Muscle of leg (tissue), 11 donors: ENCODE measurements around the gene LIM2. TPM values are rescaled to one million over a fixed set of nuclear protein-coding genes. Genes with fewer than 3 reads are reported as not detected.
A peak's percentile ranks its signal among the peaks of the same experiment; 100 is the strongest.

Source experiments
- DNase-seq: peaks from one replicate; pipeline ENCODE4 v3.0.0; 2013
- H3K27ac ChIP-seq: one replicate; pipeline ENCODE4 v1.5.1; 2013; ENCODE audit warnings: mild to moderate bottlenecking, low read length, control low read depth
- H3K27me3 ChIP-seq: one replicate; pipeline ENCODE4 v1.6.1; 2013; ENCODE audit warnings: low read length; ENCODE audit not compliant: control insufficient read depth, insufficient read depth
- H3K36me3 ChIP-seq: one replicate; pipeline ENCODE4 v1.6.1; 2013; ENCODE audit warnings: low read length; ENCODE audit not compliant: control insufficient read depth, insufficient read depth
- H3K4me1 ChIP-seq: one replicate; pipeline ENCODE4 v1.6.1; 2013; ENCODE audit warnings: low read length; ENCODE audit not compliant: control insufficient read depth, insufficient read depth
- H3K4me3 ChIP-seq: one replicate; pipeline ENCODE4 v1.5.1; 2013; ENCODE audit warnings: low read length, control low read depth
- H3K9me3 ChIP-seq: replicated peaks from 2 replicates; pipeline ENCODE4 v1.6.1; 2013; ENCODE audit warnings: low read depth, low read length; ENCODE audit not compliant: control insufficient read depth
- WGBS: methylation state at CpG from one replicate; pipeline ENCODE4 v1.1.5; 2013; ENCODE audit warnings: missing lambda C conversion rate; ENCODE audit not compliant: insufficient coverage; 5-methylcytosine and 5-hydroxymethylcytosine counted together
- polyA plus RNA-seq, 8 donors: library from polyadenylated mRNA; unstranded; fragments of 120-200 nt; gene quantifications; one replicate each; pipeline versions ENCODE4 v1.2.1 to v1.2.3, GENCODE V29; 2013; ENCODE audit warnings: inconsistent platforms in 1 of 8, low replicate concordance in 1 of 8; ENCODE audit not compliant: insufficient read length in 8 of 8, insufficient read depth in 1 of 8
- total RNA-seq: library from RNA; stranded (reverse); fragments of 120-200 nt; gene quantifications from one replicate; pipeline ENCODE4 v1.2.4, GENCODE V29; 2013

The LIM2 gene
- total and polyA plus RNA-seq, 9 donors = not detected

GRCh38 chr19:51339687-51340656 is 47.8 kb downstream of the LIM2 start:
- peak; percentile 94 for DNase-seq
- Histone ChIP-seq H3K4me1 (peaks cover 17% of the 10 kb centered on the region), H3K36me3 (no peaks in the 10 kb centered on the region), H3K9me3 (no peaks in the 10 kb centered on the region), H3K27me3 (peaks cover 21% of the 10 kb centered on the region), H3K27ac (peak overlapping the region; percentile 25), H3K4me3 (peak overlapping the region; percentile 55)
- WGBS = under 1% methylated on average over 94 of the region's 107 CpGs

GRCh38 chr19:51339313-51339686 is 48.5 kb downstream of the LIM2 start:
- H3K27me3 ChIP-seq = peaks cover 21% of the 10 kb centered on the region
- no peaks in the 10 kb centered on the region for H3K36me3 ChIP-seq
- DNase-seq = no peak
- WGBS = 0% methylated on average over 10 of the region's 10 CpGs
- H3K4me3 ChIP-seq = peak overlapping the region; percentile 55
- peak overlapping the region; percentile 25 for H3K27ac ChIP-seq
- no peaks in the 10 kb centered on the region for H3K9me3 ChIP-seq
- peaks cover 17% of the 10 kb centered on the region for H3K4me1 ChIP-seq

GRCh38 chr19:51338563-51339312 is 49.0 kb downstream of the LIM2 start:
- DNase-seq = peak; percentile 84
- Histone ChIP-seq H3K36me3 (no peaks in the 10 kb centered on the region), H3K27me3 (peaks cover 21% of the 10 kb centered on the region), H3K9me3 (no peaks in the 10 kb centered on the region), H3K4me1 (peaks cover 17% of the 10 kb centered on the region), H3K4me3 (peak overlapping the region; percentile 55), H3K27ac (peak overlapping the region; percentile 25)
- WGBS = 5% methylated on average over 38 of the region's 43 CpGs

- H3K27ac ChIP-seq = no peak overlapping the region
- H3K9me3 ChIP-seq = no peaks in the 10 kb centered on the region
- DNase-seq = no peak
- H3K4me3 ChIP-seq = no peak overlapping the region
- no peaks in the 10 kb centered on the region for H3K36me3 ChIP-seq
- H3K4me1 ChIP-seq = peaks cover 17% of the 10 kb centered on the region
- 72% methylated on average over 15 of the region's 19 CpGs for WGBS
- H3K27me3 ChIP-seq = peaks cover 21% of the 10 kb centered on the region
Measured at GRCh38 chr19:51337861-51338562, 49.8 kb downstream of the LIM2 start.

GRCh38 chr19:51337141-51337860 is 50.5 kb downstream of the LIM2 start:
- Histone ChIP-seq H3K36me3 (no peaks in the 10 kb centered on the region), H3K27ac (no peak overlapping the region), H3K27me3 (peaks cover 21% of the 10 kb centered on the region), H3K9me3 (no peaks in the 10 kb centered on the region), H3K4me3 (no peak overlapping the region), H3K4me1 (peaks cover 17% of the 10 kb centered on the region)
- DNase-seq = no peak
- 93% methylated on average over 11 of the region's 13 CpGs for WGBS

- Histone ChIP-seq H3K36me3 (no peaks in the 10 kb centered on the region), H3K27me3 (peaks cover 4% of the 10 kb centered on the region), H3K4me3 (no peak overlapping the region), H3K9me3 (peaks cover 3% of the 10 kb centered on the region), H3K4me1 (peaks cover 6% of the 10 kb centered on the region), H3K27ac (no peak overlapping the region)
- 90% methylated on average over 8 of the region's 13 CpGs for WGBS
- no peak for DNase-seq
Measured at GRCh38 chr19:51333836-51334460, 53.8 kb downstream of the LIM2 start.

- peaks cover 3% of the 10 kb centered on the region for H3K9me3 ChIP-seq
- H3K36me3 ChIP-seq = no peaks in the 10 kb centered on the region
- 86% methylated on average over 6 of the region's 6 CpGs for WGBS
- no peak overlapping the region for H3K4me3 ChIP-seq
- peaks cover 7% of the 10 kb centered on the region for H3K4me1 ChIP-seq
- H3K27me3 ChIP-seq = peaks cover 26% of the 10 kb centered on the region
- DNase-seq = no peak
- no peak overlapping the region for H3K27ac ChIP-seq
Measured at GRCh38 chr19:51331716-51332115, 56.1 kb downstream of the LIM2 start.

- WGBS = no CpG with 5 or more reads among the region's 3 CpGs
- Histone ChIP-seq H3K27ac (no peak overlapping the region), H3K27me3 (peaks cover 30% of the 10 kb centered on the region)
Measured at GRCh38 chr19:51331193-51331592, 56.6 kb downstream of the LIM2 start.

GRCh38 chr19:51330366-51330765 is 57.4 kb downstream of the LIM2 start:
- no peaks in the 10 kb centered on the region for H3K36me3 ChIP-seq
- DNase-seq = no peak
- peaks cover 3% of the 10 kb centered on the region for H3K9me3 ChIP-seq
- H3K4me3 ChIP-seq = no peak overlapping the region
- WGBS = 100% methylated on average over 1 of the region's 4 CpGs
- no peak overlapping the region for H3K27ac ChIP-seq
- H3K27me3 ChIP-seq = peaks cover 38% of the 10 kb centered on the region
- peaks cover 7% of the 10 kb centered on the region for H3K4me1 ChIP-seq

More at GRCh38 chr19:51331193-51331592, 56.6 kb downstream of the LIM2 start:
- Histone ChIP-seq H3K4me3 (no peak overlapping the region), H3K9me3 (peaks cover 3% of the 10 kb centered on the region), H3K4me1 (peaks cover 7% of the 10 kb centered on the region), H3K36me3 (no peaks in the 10 kb centered on the region)
- DNase-seq = no peak
